ENCODE results near the gene BCOR. TPM values are rescaled to one million over a fixed set of nuclear protein-coding genes. Genes with fewer than 3 reads are reported as not detected.

The BCOR gene
- total and polyA plus RNA-seq, 11 donors: 6.7 to 40.1 (median 17.9) TPM

- peaks cover 0 to 70% (median 0%) of the 10 kb centered on the region in 9 donors for H3K27me3 ChIP-seq
- DNase-seq: peak in 1 of 5 donors; percentile 28
- H3K27ac ChIP-seq: peak overlapping the region in 4 of 12 donors; percentile 9 to 41 (median 22)
- no peaks in the 10 kb centered on the region for H3K9me3 ChIP-seq
- H3K4me3 ChIP-seq: peak overlapping the region in 9 of 12 donors; percentile 7 to 33 (median 25)
- intact Hi-C loops (cut with DNase I): loop anchor here in 3 of 10 donors (10.0 kb wide), 3 partner anchors 71 to 181 kb away; no protein-coding TSS in a partner anchor
- H3K36me3 ChIP-seq: no peaks in the 10 kb centered on the region
- H3K4me1 ChIP-seq: peaks cover 0 to 39% (median 6%) of the 10 kb centered on the region in 12 donors
- peak in 2 of 4 donors; percentile 3 to 15 for ATAC-seq
- WGBS, 4 donors: 26 to 54% (median 36%) methylated on average over 55 to 73 of the region's 73 CpGs
- TF ChIP-seq, protein P1, sequence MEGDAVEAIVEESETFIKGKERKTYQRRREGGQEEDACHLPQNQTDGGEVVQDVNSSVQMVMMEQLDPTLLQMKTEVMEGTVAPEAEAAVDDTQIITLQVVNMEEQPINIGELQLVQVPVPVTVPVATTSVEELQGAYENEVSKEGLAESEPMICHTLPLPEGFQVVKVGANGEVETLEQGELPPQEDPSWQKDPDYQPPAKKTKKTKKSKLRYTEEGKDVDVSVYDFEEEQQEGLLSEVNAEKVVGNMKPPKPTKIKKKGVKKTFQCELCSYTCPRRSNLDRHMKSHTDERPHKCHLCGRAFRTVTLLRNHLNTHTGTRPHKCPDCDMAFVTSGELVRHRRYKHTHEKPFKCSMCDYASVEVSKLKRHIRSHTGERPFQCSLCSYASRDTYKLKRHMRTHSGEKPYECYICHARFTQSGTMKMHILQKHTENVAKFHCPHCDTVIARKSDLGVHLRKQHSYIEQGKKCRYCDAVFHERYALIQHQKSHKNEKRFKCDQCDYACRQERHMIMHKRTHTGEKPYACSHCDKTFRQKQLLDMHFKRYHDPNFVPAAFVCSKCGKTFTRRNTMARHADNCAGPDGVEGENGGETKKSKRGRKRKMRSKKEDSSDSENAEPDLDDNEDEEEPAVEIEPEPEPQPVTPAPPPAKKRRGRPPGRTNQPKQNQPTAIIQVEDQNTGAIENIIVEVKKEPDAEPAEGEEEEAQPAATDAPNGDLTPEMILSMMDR (IDR thresholded peaks at IDR 0.05): no peak
- no peak for TF ChIP-seq POLR2A (IDR thresholded peaks at IDR 0.05)
These were observed 92.3 kb downstream of the BCOR start for GRCh38 chrX:40005292-40006011.

DNA sequence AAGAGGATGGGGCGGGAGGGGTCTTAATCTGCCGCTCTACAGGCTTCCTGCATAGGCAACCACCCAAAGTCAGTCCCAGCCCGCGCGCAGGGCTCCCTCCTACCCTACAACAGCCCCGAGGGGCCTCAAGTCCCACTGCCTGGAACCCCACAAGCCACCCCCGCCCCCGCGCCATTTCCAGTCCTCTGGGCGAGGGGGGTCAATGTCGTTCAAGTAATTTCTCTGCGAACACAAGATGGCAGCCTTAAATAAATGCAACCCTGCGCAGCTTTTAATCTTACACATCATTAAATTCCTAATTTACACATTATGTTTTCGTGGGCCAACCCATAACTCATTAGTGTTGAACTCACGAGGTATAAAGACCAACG, 92.9 kb downstream of the BCOR start:
- no peak overlapping the region for H3K27ac ChIP-seq
- H3K4me3 ChIP-seq: peak overlapping the region in 2 of 12 donors; percentile 17 to 33
- H3K9me3 ChIP-seq: no peaks in the 10 kb centered on the region
- H3K27me3 ChIP-seq: peaks cover 0 to 66% (median 0%) of the 10 kb centered on the region in 9 donors
- peaks cover 0 to 37% (median 6%) of the 10 kb centered on the region in 12 donors for H3K4me1 ChIP-seq
- no peaks in the 10 kb centered on the region for H3K36me3 ChIP-seq
- 51 to 84% (median 67%) methylated on average over 16 of the region's 16 CpGs for WGBS, 4 donors
- TF ChIP-seq, protein P1 (IDR thresholded peaks at IDR 0.05): no peak
- TF ChIP-seq POLR2A (IDR thresholded peaks at IDR 0.05): no peak
- DNase-seq (no peak), ATAC-seq (no peak)
- intact Hi-C loops (cut with DNase I): loop anchor here in 3 of 10 donors (10.0 kb wide), 3 partner anchors 70 to 180 kb away; no protein-coding TSS in a partner anchor

GRCh38 chrX:40004246-40004535, 93.6 kb downstream of the BCOR start:
- no peaks in the 10 kb centered on the region for H3K36me3 ChIP-seq
- H3K4me1 ChIP-seq: peaks cover 0 to 29% (median 5%) of the 10 kb centered on the region in 12 donors
- WGBS, 4 donors: 54 to 86% (median 72%) methylated on average over 3 to 4 of the region's 4 CpGs
- H3K27me3 ChIP-seq: peaks cover 0 to 62% (median 0%) of the 10 kb centered on the region in 9 donors
- no peak for DNase-seq
- H3K9me3 ChIP-seq: no peaks in the 10 kb centered on the region
- H3K27ac ChIP-seq: no peak overlapping the region
- no peak overlapping the region for H3K4me3 ChIP-seq
- intact Hi-C loops (cut with DNase I): loop anchor here in 3 of 10 donors (10.0 kb wide), 3 partner anchors 69 to 179 kb away; no protein-coding TSS in a partner anchor
- TF ChIP-seq, protein P1 (IDR thresholded peaks at IDR 0.05): no peak
- TF ChIP-seq POLR2A (IDR thresholded peaks at IDR 0.05): no peak
- no peak for ATAC-seq

DNA sequence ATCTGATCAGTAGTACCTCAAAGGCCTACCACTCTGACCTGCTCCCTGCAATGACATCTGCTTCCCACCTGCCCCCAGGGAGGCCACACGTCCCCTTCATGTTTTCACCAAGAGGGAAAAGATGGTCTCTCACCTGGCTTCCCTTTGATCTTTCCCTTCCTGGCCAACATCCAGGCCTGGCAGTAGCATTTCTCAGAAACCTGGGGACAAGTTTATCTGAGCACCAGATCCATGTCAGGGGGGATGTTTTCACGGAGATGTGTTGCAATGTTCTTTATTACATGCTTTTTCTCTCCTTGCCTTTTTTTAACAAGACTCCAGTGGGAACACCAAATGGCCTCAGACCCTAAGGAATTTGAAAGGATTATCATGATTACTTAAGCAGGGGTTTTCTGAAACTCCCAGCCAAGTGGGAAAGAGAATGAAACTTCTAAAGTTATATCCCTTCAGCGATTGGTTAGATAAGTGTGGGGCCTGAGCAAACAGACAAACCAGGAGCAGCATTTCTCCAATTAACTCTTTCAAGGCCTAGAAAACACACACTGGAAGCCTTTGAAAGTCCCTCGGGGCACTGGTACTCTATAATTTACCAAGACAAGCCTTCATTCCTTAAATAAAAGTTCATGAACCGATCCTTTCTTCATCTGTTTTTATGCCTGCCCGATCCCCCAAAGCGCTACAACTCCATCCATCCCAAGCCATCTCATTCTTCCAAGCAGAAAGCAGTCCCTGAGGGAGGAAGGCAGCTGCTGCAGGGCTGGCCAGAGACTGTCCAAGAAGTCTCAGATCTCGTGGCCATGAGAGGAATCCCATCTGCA, 94.1 kb downstream of the BCOR start:
- H3K27ac ChIP-seq: peak overlapping the region in 3 of 12 donors; percentile 2 to 38 (median 24)
- ATAC-seq: peak in 1 of 4 donors; percentile 22
- peaks cover 0 to 57% (median 0%) of the 10 kb centered on the region in 9 donors for H3K27me3 ChIP-seq
- intact Hi-C loops (cut with DNase I): loop anchor here in 3 of 10 donors (10.0 kb wide), 3 partner anchors 69 to 179 kb away; no protein-coding TSS in a partner anchor
- 45 to 59% (median 51%) methylated on average over 8 of the region's 8 CpGs for WGBS, 4 donors
- no peak overlapping the region for H3K4me3 ChIP-seq
- H3K36me3 ChIP-seq: no peaks in the 10 kb centered on the region
- peaks cover 0 to 24% (median 4%) of the 10 kb centered on the region in 12 donors for H3K4me1 ChIP-seq
- TF ChIP-seq POLR2A (IDR thresholded peaks at IDR 0.05): no peak
- TF ChIP-seq, protein P1 (IDR thresholded peaks at IDR 0.05): no peak
- DNase-seq: no peak
- H3K9me3 ChIP-seq: no peaks in the 10 kb centered on the region

Measured in heart left ventricle (tissue), 16 donors.